Right ventricle myocardium superior (tissue), 1 donor: ENCODE measurements around the gene RPS10. TPM values are rescaled to one million over a fixed set of nuclear protein-coding genes. Genes with fewer than 3 reads are reported as not detected.
A peak's percentile ranks its signal among the peaks of the same experiment; 100 is the strongest.
"Not testable (repeated sequence)": the region's sequence is repeated elsewhere in the genome, so short reads cannot be mapped to it uniquely, and the experiment has no call there.

Experiments
- ATAC-seq: fragments of 200-7000 bp; cut with Tn5 transposase; one replicate; pipeline ENCODE4 v1.9.1; 2020; ENCODE audit warnings: mild to moderate bottlenecking; ENCODE audit not compliant: poor library complexity
- DNase-seq: peaks from one replicate; pipeline ENCODE4 v3.0.0-alpha.2; 2020
- intact Hi-C: fragments of 100-400 bp; cut with DNase I; formaldehyde crosslinking; loops from one replicate; pipeline ENCODE4 v1.11.2; 2022
- total RNA-seq: library from RNA; stranded (reverse); fragmentation: NEBNext Ultra II Directional; extraction: Animal tissue kit (Norgen Biotek cat#: 25700); gene quantifications from one replicate; pipeline ENCODE4 v1.2.1, GENCODE V29; 2021
- donor health status: DM: no; HTN: yes; CAD: no; lungs with severe emphysema.

Gene RPS10
- total RNA-seq, 1 donor from 2014 or later = 638 TPM

DNA sequence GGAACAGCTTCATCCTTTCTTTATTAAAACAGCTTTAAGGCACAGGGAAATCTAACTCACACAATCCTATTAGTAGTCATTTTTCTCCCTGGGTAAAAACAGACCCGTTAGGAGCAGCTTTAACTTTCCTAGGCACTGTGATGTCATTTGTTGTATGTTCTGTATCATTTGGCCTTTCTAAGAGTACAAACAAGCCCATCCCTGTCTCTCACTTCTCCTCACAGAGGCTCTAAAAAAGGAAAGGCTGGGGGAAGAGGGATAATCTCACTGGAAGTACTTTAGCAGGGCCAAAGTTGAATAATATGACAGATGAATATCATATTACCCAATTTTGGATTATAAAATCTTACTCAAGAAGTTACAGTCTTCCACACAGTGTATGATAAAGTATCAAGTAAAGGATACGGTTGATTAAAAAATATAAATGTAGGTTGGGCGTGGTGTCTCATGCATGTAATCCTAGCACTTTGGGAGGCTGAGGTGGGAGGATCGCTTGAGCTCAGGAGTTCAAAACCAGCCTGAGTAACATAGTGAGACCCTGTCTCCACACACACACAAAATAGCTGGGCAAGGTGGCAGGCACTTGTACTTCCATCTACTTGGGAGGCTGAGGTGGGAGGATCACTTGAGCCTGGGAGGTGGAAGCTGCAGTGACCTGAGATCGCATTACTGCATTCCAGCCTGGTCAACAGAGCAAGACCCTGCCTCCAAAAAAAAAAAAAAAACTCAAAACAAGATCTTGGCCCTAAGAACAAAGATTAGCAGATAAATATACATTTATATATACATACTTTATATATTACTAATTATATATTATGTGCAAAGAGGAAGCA is 41.3 kb downstream of the RPS10 start:
- ATAC-seq = no peak
- intact Hi-C loops = no loop called here
- no peak for DNase-seq

DNA sequence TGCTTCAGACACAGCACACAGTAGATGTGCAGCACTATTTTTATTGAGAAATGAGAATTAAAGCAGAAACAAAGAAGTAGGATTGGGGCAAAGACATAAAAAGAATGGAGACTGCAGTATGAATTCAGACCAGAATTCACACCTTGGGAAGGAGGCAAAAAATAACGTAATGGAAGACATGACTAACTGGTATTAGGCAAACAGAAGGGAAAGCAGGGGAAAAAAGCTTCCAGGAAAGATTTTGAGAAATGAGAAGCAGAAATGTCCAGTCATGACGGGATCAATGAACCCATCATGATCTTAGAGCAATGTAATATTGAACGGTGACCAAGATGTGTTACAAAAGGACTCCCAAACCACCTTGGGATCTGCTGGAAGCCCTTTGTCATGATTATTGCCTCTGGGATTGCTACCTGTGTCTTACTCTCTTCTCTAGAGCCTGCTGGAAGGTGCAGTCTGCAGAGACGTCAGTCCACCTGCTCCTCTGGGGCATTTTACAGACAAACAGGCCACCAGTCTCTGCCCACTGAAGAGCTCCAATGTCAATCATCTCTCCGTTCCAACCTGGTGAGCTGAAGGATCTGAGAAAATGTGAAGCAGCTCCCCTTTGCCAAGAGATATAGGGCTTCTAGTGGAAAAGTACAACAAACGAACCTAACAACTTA is 42.1 kb downstream of the RPS10 start:
- intact Hi-C loops = no loop called here
- DNase-seq = no peak

DNA sequence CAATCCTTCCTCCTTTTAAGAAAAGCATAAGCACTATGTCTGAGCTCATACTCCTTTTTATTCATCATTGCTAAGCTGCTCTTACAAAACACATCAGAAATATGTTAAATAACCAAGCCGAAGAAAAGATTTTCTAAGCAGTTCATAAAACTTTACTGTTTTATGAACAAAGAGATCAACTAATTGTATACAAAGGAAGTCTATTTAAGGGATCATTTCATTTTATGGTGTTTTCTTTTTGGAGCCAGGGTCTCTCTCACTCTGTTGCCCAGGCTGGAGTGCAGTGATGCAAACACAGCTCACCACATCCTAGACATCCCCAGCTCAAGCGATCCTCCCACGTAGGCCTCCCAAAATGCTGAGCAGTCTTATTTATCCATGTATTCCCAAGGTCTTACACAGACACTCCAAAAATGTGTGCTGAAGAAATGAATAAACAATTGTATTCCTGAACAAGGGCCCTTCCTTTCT is 42.7 kb downstream of the RPS10 start:
- ATAC-seq (no peak), DNase-seq (no peak)
- intact Hi-C loops = no loop called here

More for the DNA sequence above, 42.1 kb downstream of the RPS10 start:
- ATAC-seq = no peak

DNA sequence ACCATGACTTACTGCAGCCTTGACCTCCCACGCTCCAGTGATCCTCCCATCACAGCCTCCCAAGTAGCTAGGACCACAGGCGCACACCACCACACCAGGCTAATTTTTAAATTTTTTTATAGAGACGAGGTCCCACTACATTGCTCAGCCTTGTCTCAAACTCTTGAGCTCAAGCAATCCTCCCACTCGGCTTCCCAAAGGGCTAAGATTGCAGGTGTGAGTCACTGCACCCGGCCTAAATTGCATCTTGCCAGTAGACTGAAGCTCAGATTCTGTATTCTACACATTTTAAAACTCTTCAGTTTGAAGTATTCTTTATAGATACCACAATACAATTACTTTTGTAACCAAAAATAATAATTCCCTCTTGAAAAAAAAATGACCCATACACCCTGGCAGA is 44.8 kb downstream of the RPS10 start:
- ATAC-seq = no peak
- intact Hi-C loops = no loop called here
- no peak for DNase-seq

DNA sequence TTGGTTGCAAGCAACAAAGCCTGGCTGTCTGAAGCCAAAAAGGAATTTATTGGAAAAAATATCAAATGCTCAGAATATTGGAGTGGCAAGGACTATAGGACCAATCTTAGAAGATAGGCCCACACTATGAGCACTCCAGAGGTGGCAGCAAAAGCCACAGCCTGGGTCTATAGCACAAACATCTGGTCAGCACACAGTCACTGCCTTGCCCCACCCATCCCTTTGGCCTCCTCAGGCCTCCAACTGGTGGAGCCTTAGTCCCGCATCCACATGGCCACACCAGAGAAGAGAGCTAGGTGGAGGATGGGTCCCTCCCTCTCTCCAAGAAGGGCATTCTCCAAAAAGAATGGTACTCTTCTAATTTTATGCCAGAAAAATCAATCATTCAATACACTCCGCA is 47.4 kb downstream of the RPS10 start:
- no peak for DNase-seq
- no peak for ATAC-seq
- intact Hi-C loops = no loop called here

DNA sequence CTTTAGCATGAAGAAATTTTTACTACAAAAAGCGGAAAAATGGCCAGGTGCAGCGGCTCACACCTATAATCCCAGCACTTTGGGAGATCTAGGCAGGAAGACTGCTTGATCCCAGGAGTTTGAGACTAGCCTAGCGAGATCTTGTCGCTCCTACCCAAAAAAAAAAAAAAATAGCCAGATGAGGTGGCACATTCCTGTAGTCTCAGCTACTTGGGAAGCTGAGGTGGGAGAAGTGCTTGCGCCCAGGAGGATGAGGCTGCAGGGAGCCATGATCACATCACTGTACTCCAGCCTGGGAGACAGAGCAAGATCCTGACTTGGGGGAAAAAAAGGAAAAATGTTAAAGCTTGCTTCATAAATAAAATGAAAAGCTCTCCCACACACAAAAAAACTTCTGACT is 47.9 kb downstream of the RPS10 start:
- DNase-seq = no peak
- intact Hi-C loops = no loop called here
- ATAC-seq = no peak

DNA sequence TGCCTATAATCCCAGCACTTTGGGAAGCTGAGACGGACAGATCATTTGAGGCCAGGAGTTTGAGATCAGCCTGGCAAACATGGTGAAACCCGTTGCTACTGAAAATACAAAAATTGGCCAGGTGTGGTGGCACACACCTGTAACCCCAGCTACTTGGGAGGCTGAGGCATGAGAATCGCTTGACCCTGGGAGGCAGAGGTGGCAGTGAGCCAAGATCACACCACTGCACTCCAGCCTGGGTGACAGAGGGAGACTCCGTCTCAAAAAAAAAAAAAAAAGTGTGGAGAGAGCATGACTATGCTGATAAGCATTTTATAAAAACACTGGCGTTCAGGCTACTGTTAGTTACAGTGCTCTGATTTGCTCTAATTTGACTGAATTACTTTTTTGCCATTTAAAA is 48.3 kb downstream of the RPS10 start:
- DNase-seq, intact Hi-C loops, ATAC-seq: not testable (repeated sequence)

DNA sequence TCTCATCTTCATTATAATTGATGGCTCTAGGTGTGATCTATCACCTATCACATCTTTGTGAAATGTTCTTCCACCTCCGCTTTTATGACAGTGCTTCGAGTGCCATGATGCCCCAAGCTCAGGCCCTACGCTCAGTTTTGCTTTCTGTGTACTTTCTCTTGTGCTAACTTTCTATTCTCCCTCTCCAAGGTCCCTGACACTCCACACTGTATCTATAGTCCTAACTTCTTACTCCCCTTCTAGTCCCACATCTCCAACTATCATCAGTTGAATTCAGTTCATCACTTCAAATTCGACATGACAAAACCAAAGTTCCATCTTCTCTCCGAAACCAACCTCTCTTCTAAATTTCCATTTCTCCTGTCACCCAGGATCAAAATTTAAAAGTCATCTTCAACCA is 50.0 kb downstream of the RPS10 start:
- ATAC-seq (no peak), DNase-seq (no peak)
- intact Hi-C loops = no loop called here

DNA sequence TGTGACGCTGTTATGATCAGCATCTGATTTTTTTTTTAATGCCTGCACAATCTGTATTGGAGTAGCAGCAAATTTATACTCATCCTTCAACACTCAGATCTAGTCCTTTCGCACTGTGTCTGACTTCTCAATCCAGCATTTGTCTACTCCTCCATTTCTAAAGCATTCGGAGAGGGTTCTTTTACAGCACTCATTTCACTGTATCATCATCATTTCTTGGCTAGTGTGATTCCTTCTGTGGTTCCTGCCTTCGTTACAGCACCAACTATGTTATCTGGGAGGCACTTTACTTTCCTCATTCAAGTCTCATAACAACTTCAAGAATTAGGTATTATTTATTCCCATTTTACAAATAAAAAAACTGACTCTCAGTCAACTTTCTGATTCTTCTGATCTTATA is 51.4 kb downstream of the RPS10 start:
- ATAC-seq (no peak), DNase-seq (no peak)
- intact Hi-C loops = no loop called here

DNA sequence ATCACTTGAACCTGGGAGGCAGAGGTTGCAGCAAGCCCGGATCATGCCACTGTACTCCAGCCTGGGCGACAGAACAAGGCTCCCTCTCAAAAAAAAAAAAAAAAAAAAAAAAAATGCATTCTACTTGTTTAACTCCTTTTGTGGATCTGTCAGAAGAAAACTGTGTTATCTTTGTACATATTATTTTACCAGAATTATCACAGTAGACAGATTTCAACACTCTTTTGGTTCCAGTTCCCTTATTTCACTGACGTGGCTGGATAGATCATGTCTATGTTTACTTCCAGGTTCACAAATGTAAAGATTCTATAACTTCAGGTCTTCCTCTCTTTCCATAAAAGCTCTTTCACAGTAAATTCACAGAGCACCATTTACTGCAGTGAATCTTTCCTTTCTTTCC is 51.8 kb downstream of the RPS10 start:
- DNase-seq (no peak), ATAC-seq (no peak)
- intact Hi-C loops = no loop called here

DNA sequence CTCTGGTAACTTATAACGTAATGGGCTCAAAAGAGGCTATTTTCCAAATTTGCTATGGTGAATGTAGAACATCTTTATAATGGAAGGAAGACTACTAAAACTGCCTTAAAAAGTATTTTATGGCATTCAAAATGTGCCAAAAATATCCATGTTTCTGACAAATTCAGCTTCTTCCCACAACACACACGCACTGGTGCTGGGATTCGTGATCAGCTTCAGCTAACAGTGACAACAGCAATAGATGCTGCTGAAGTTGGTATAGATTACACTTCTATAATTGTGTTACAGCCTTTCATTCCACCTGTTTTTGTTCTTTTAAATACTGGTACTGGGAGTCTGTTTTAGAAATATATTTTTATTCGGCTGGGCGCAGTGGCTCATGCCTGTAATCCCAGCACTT is 52.4 kb downstream of the RPS10 start:
- ATAC-seq = no peak
- DNase-seq = no peak
- intact Hi-C loops = no loop called here

DNA sequence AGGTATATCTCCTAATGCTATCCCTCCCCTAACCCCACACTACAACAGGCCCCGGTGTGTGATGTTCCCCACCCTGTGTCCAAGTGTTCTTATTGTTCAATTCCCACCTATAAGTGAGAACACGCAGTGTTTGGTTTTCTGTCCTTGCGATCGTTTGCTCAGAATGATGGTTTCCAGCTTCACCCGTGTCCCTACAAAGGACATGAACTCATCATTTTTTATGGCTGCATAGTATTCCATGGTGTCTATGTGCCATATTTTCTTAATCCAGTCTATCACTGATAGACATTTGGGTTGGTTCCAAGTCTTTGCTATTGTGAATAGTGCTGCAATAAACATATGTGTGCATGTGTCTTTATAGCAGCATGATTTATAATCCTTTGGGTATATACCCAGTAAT is 54.0 kb downstream of the RPS10 start:
- DNase-seq, ATAC-seq, intact Hi-C loops: not testable (repeated sequence)

DNA sequence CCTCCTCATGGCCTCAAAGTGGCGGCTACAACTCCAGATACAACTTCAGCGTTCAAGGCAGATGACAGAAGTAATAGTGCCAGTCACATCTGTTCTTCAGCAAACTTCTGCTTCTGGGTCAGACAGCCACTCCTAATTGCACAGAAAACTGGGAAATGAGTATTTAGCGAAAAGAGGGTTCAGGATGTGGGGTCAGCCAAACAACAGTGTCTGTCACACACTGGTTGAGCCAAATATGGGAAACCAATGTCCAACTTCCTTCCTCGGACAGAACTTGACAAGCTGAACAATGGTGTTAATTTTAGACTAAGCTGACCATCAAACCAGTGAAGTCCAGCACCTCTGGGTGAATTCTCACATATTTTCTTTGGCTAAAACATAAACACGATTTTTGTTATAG is 55.5 kb downstream of the RPS10 start:
- intact Hi-C loops = no loop called here
- DNase-seq = no peak
- peak; percentile 56 for ATAC-seq

DNA sequence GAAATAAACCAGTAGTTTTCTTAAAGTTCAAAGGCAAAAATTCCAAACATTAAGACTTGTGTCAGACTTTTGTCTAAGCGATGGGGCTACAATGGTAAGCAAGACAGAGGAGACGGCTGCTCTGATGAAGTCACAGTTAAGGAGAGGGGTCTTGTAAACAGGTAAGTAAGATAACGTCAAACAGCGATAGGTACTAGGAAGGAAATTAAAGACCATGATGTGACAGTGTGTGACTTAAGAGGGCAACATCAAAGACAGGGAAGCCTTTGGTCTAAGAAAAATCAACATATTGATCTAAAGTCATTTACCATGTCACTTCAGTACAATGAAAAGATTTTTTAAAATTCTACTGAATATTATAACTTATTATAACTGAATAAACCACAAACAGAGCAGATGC is 56.5 kb downstream of the RPS10 start:
- ATAC-seq (no peak), DNase-seq (no peak)
- intact Hi-C loops = no loop called here

Other genes with a start within 250 kb of the RPS10 start
- 45.7 TPM for gene HMGA1, start 189.2 kb downstream of the RPS10 start, total RNA-seq
- gene SMIM29, start 177.1 kb downstream of the RPS10 start, total RNA-seq = 19.1 TPM
- 49.6 TPM for gene NUDT3, start 33.4 kb downstream of the RPS10 start, total RNA-seq
- 11.3 TPM for gene PACSIN1, start 40.0 kb upstream of the RPS10 start, total RNA-seq
- gene SPDEF, start 130.3 kb upstream of the RPS10 start, total RNA-seq = not detected